ENCODE measurements around the gene PLIN4. TPM values are rescaled to one million over a fixed set of nuclear protein-coding genes. Genes with fewer than 3 reads are reported as not detected.

Gene PLIN4
- total RNA-seq, 1 donor = under 0.01 TPM

DNA sequence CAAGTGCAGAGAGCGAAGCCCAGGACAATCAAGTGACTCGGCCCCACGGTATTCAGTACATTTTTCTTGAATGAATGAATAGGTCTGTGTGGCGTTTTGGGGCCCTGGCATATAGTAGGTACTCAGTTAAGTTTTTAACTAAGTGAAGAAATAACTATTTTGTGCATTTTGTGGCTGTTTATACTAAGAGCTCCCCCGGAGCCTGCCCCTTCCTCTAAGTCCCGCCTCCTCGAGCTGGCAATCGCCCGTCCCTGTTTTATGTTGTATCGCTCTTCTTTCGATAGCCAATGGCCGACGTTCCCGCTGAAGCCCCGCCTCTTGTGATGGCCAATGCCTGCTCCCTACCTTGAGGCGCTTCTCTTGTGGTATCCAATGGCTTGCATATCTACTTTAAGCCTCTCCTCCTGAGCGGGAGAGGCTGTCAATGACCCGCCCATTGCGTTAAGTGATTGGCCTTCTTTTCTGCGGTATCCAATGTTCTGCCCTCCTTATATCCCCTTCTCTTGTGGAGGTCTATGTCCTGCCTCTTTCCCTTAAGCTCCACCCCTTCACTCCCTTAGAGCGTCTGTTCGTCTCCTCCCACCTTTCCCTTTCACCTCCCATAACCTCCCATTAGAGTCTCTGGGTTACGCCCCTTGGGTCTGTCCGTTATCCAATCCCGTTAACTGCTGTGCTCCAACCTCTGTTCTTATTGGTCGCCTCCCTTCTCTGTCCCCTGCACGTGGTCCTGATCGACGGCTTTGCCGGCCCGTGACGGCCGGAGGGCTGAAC, 46.7 kb downstream of the PLIN4 start:
- TF ChIP-seq, protein P1, sequence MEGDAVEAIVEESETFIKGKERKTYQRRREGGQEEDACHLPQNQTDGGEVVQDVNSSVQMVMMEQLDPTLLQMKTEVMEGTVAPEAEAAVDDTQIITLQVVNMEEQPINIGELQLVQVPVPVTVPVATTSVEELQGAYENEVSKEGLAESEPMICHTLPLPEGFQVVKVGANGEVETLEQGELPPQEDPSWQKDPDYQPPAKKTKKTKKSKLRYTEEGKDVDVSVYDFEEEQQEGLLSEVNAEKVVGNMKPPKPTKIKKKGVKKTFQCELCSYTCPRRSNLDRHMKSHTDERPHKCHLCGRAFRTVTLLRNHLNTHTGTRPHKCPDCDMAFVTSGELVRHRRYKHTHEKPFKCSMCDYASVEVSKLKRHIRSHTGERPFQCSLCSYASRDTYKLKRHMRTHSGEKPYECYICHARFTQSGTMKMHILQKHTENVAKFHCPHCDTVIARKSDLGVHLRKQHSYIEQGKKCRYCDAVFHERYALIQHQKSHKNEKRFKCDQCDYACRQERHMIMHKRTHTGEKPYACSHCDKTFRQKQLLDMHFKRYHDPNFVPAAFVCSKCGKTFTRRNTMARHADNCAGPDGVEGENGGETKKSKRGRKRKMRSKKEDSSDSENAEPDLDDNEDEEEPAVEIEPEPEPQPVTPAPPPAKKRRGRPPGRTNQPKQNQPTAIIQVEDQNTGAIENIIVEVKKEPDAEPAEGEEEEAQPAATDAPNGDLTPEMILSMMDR (IDR thresholded peaks at IDR 0.05; ENCODE audit: extremely low read depth, low read depth, low read length) = no peak
- Histone ChIP-seq H4K20me1 (ENCODE audit: insufficient read depth, low read length) (peaks cover 18% of the 10 kb centered on the region), H2AFZ (ENCODE audit: low read length) (peak overlapping the region; percentile 97), H3K36me3 (ENCODE audit: insufficient read depth, low read length) (peaks cover 11% of the 10 kb centered on the region), H3K4me1 (ENCODE audit: insufficient read depth, low read length) (peaks cover 17% of the 10 kb centered on the region), H3K27me3 (ENCODE audit: insufficient read depth, low read length) (no peaks in the 10 kb centered on the region), H3K27ac (ENCODE audit: low read depth, low read length) (peak overlapping the region; percentile 89), H3K79me2 (ENCODE audit: insufficient read depth, low read length) (peaks cover 38% of the 10 kb centered on the region), H3K4me2 (ENCODE audit: insufficient read depth, low read length) (peak overlapping the region; percentile 97), H3K4me3 (ENCODE audit: insufficient read depth, low read length) (peak overlapping the region; percentile 83), H3K9me3 (ENCODE audit: low read depth, low read length) (no peaks in the 10 kb centered on the region)
- peak; percentile 100 for DNase-seq (ENCODE audit: insufficient read length, low spot score, missing footprints)

DNA sequence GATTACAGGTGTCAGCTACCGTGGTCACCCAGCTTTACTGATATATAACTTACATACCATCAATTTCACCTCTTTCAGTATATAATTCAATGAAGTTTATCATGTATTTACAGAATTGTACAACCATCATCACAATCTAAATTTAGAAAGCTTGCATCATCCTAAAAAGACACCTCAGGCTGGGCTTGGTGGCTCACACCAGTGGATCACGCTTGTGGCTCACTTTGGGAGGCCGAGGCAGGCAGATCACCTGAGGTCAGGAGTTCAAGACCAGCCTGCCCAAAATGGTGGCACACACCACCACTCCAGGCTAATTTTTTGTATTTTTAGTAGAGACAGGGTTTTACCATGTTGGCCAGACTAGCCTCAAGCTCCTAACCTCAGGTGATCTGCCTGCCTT, 50.5 kb downstream of the PLIN4 start:
- no peak overlapping the region for H2AFZ ChIP-seq (ENCODE audit: low read length)

DNA sequence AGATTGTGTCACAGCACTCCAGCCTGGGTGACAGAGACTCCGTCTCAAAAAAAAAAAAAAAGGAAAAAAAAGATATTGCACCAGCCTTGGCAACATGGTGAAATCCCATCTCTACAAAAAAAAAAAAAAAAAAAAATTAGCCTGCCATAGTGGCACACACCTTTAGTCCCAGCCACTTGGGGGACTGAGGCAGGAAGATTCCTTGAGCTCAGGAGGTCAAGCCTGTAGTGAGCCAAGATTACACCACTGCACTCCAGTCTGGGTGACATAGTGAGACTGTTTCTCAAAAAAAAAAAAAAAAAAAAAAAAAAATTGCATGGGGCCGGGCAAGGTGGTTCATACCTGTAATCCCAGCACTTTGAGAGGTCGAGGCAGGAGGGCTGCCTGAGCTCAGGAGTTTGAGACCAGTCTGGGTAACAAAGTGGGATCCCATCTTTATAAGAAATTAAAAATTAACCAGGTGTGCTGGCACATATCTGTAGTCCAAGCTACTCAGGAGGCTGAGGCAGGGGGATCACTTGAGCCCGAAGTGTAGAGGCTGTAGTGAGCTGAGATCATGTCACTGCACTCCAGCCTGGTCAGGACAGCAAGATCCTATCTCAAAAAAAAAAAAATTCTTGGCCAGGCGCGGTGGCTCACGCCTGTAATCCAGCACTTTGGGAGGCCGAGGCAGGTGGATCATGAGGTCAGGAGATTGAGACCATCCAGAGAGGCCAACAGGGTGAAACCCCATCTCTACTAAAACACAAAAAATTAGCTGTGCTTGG, 53.3 kb downstream of the PLIN4 start:
- no peak for DNase-seq (ENCODE audit: insufficient read length, low spot score, missing footprints)
- Histone ChIP-seq H3K4me2 (ENCODE audit: insufficient read depth, low read length) (no peak overlapping the region), H3K79me2 (ENCODE audit: insufficient read depth, low read length) (no peaks in the 10 kb centered on the region), H3K27ac (ENCODE audit: low read depth, low read length) (no peak overlapping the region), H4K20me1 (ENCODE audit: insufficient read depth, low read length) (no peaks in the 10 kb centered on the region), H3K9me3 (ENCODE audit: low read depth, low read length) (no peaks in the 10 kb centered on the region), H3K4me1 (ENCODE audit: insufficient read depth, low read length) (no peaks in the 10 kb centered on the region), H3K27me3 (ENCODE audit: insufficient read depth, low read length) (no peaks in the 10 kb centered on the region), H3K4me3 (ENCODE audit: insufficient read depth, low read length) (no peak overlapping the region), H2AFZ (ENCODE audit: low read length) (no peak overlapping the region), H3K36me3 (ENCODE audit: insufficient read depth, low read length) (no peaks in the 10 kb centered on the region)
- TF ChIP-seq, protein P1 (IDR thresholded peaks at IDR 0.05; ENCODE audit: extremely low read depth, low read depth, low read length) = no peak

More for the DNA sequence above, 50.5 kb downstream of the PLIN4 start:
- peaks cover 4% of the 10 kb centered on the region for H3K4me1 ChIP-seq (ENCODE audit: insufficient read depth, low read length)
- H3K36me3 ChIP-seq (ENCODE audit: insufficient read depth, low read length) = no peaks in the 10 kb centered on the region
- H3K4me3 ChIP-seq (ENCODE audit: insufficient read depth, low read length) = no peak overlapping the region
- H3K27me3 ChIP-seq (ENCODE audit: insufficient read depth, low read length) = no peaks in the 10 kb centered on the region
- DNase-seq (ENCODE audit: insufficient read length, low spot score, missing footprints) = no peak
- no peak overlapping the region for H3K4me2 ChIP-seq (ENCODE audit: insufficient read depth, low read length)
- H3K9me3 ChIP-seq (ENCODE audit: low read depth, low read length) = no peaks in the 10 kb centered on the region
- no peaks in the 10 kb centered on the region for H4K20me1 ChIP-seq (ENCODE audit: insufficient read depth, low read length)
- peaks cover 7% of the 10 kb centered on the region for H3K79me2 ChIP-seq (ENCODE audit: insufficient read depth, low read length)
- no peak overlapping the region for H3K27ac ChIP-seq (ENCODE audit: low read depth, low read length)
- TF ChIP-seq, protein P1 (IDR thresholded peaks at IDR 0.05; ENCODE audit: extremely low read depth, low read depth, low read length) = no peak

All from osteoblast (primary cell).